ENCODE results near the gene AHCYL2. TPM values are rescaled to one million over a fixed set of nuclear protein-coding genes. Genes with fewer than 3 reads are reported as not detected.
A peak's percentile ranks its signal among the peaks of the same experiment; 100 is the strongest.

The AHCYL2 gene
- 30.1 and 36.6 TPM in 2 replicates for total RNA-seq (2014; rRNA removed; shearing (Covaris generic))
- 32.2 and 39.6 TPM in 2 replicates for polyA plus RNA-seq (2015; cell fraction: cytosol; rRNA removed)
- 32.0 and 41.9 TPM in 2 replicates for polyA plus RNA-seq (2015; cell fraction: nucleus; rRNA removed)

DNA sequence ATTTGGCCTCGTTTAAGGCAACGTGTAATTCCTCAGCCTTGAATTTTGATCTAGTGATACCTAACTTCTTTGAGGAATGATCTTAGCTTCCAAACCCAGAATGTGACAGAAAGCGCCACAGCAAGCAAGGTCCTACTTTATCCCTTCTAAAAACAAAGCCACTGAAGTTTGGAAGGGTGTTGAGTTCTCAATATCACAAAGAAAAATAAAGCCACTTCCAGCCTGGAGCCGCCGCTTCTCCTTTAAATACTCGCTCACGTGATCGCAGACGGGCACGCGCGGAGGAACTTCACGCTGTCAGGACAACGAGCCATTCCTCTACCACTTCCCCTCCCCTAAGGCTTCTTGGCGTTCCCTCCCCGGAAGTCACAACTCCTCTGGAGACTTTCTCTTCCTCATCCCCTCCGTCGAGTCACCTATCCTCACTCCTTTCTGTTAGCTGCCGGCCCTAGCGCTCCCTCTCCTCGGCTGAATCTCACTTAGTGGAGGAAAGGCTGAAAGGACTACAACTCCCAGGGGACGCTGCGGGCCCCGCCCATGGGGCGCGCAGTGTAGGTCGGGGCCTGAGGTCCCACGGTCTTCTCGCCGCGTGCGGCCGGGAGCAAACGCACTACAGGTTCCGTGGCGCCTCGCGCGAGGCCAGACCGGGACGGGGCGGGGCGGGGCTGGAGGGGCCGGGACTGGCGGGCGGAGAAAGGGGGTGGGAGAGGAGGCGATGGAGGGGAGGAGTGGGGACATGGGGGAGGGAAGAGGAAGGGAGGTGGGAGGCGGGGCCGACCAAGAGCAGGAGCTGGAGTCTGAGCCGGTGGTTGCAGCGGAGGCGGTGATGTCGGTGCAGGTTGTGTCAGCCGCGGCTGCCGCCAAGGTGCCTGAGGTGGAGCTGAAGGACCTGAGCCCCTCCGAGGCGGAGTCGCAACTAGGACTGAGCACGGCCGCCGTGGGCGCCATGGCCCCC lies at the start of gene AHCYL2:
TSS of gene AHCYL2 (plus strand) at position 780 of the 955 bp plus-strand sequence.
- DNase-seq (ENCODE audit: low read depth, low spot score) = peak; percentile 99
- in situ Hi-C loops (cut with HindIII; ENCODE audit: low pct_unique_long_range_greater_than_20kb, low sequenced_read_pairs) = no loop called here

DNA sequence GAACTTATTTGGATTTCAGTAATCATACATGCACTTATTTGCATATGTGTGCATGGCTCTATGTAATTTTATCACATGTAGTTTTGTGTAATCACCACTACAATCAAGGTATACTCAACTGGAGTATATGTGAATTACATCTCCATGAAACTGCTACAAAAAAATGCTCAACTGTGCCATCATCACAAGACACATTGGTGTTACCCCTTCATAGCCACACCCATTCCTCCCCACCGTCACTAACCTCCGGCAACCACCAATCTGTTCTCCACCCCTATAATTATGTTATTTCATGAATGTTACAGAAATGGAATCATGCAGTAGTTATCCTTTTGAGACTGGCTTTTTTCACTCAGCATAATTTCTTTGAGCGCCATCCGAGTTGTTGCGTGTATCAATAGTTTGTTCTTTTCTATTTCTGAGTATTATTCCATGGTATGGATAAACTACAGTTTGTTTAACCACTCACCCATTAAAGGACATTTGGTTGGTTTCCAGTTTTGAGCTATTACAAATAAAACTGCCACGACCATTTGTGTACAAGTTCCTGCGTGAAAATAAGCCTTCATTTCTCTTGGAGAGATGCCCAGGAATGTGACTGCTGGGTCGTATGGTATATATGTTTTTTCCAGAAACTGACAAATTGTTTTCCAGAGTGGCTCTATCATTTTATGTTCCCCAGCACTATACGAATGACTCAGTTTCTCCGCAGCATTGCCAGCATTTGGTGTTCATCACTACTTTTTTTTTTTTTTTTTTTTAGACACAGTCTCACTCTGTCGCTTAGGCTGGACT lies 47.7 kb upstream of the AHCYL2 start:
- DNase-seq (ENCODE audit: low read depth, low spot score) = no peak
- in situ Hi-C loops (cut with HindIII; ENCODE audit: low pct_unique_long_range_greater_than_20kb, low sequenced_read_pairs) = no loop called here

DNA sequence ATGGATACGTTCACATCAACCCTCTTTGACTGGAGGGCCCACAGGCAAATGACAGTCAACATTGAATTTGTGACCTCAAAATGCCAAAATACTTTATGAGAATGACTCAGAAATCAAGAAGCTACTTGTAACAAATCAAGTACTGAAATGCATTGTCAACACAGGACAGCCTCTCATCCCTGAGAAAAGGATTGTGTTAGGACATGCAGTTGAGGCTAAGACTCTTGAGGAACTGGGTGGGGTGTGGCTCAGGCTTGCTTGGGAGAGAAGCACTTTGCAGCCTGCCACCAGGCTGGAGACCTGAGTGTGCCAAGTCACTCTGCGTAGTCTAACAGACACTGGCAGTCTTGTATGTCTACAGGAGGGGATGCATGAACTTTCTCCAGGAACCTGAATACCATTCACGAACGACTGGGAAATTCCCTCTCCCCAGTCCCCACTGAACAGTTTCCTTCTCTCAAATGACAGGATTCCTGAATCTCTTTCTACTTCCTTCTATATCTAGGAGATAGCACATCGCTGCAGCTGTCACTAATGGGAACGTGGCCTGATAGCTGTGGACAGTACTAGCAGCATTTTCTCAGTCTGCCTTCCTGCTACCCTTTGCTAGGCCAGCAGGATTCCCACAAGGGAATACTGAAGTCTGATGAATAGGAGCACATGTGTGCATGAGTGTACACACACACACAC lies 39.7 kb upstream of the AHCYL2 start:
- in situ Hi-C loops (cut with HindIII; ENCODE audit: low pct_unique_long_range_greater_than_20kb, low sequenced_read_pairs) = no loop called here
- no peak for DNase-seq (ENCODE audit: low read depth, low spot score)

DNA sequence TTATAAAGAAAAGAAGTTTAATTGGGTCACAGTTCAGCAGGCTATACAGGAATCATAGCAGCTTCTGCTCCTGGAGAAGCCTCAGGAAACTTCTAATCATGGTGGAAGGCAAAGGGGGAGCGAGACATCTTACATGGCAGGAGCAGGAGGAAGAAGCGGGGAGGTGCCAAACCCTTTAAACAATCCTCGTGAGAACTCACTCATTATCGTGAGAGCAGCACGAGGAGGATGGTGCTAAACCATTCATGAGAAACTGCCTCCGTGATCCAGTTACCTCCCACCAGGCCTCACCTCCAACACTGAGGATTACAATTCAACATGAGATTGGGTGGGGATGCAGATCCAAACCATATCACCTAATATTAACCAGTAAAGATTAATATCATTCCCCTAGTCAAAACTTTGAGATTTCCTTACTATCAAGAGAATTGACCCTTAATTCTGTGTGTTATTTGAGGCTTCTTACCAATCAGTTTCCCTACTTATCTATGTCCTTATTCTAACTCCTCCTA lies 38.0 kb upstream of the AHCYL2 start:
- DNase-seq (ENCODE audit: low read depth, low spot score) = no peak
- in situ Hi-C loops (cut with HindIII; ENCODE audit: low pct_unique_long_range_greater_than_20kb, low sequenced_read_pairs) = no loop called here

DNA sequence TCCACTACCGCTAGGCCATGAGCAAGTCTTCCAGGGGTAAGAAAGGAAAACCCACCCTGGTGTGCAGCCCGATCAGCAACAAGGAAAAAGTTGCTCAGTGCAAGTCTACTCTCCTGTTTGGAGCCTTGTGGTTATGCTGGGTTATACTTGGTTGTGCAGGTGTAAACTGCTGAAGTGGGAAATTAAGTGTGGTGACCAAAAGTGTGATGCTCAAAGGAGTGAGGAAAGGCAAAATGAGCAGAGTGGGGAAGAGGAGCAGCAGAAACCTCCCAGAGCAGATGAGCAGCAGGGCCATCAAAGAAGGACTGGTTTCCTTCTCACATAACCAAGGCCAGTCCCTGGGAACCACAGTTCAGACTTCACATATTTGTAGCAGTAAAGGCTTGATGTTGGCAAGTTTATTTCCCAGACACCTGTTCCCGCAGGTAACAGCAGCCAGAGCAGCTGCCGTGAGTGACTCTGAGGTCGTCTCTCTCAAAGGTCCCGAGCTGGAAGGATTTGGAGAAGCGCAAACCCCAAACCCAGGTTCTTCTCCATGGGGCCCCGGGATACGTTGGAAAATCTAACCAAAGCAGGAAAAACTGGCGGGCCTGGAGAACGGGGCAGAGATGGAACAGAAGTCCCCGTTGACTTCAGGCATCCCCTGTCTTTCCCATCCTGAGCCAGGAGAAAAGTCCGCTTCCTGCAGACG lies 37.0 kb upstream of the AHCYL2 start:
- in situ Hi-C loops (cut with HindIII; ENCODE audit: low pct_unique_long_range_greater_than_20kb, low sequenced_read_pairs) = no loop called here
- DNase-seq (ENCODE audit: low read depth, low spot score) = no peak

DNA sequence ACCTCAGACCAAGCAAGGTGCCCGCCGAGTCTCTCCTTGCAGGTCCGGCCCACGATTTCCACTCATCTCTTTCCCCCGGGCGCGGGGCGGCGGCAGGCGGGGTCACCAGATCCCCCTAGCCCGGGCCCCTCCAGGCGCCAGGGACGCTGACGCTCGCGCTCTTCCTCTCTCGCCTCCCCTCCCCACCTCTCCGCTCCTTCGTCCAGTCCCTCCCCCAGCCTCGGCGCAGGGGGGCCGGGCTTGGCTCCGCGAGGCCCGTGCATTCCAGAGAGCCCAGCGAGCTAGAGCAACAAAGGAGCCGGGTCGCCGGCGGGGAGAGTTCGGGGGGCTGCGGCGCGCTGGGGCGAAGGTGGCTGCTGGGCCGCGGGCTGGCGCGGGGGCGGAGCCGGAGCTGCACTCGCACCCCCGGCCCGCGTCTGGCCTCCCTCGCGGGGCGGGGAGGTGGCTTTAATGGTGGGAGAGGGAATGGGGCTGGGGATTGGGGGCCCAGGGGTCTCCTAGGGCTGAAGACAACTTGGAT lies 36.4 kb upstream of the AHCYL2 start, which contains the start of gene SMO:
TSS of gene SMO (plus strand) at position 262 of the 520 bp plus-strand sequence. CDS start 519 bp downstream, outside the sequence.
- in situ Hi-C loops (cut with HindIII; ENCODE audit: low pct_unique_long_range_greater_than_20kb, low sequenced_read_pairs) = no loop called here
- peak; percentile 52 for DNase-seq (ENCODE audit: low read depth, low spot score)

DNA sequence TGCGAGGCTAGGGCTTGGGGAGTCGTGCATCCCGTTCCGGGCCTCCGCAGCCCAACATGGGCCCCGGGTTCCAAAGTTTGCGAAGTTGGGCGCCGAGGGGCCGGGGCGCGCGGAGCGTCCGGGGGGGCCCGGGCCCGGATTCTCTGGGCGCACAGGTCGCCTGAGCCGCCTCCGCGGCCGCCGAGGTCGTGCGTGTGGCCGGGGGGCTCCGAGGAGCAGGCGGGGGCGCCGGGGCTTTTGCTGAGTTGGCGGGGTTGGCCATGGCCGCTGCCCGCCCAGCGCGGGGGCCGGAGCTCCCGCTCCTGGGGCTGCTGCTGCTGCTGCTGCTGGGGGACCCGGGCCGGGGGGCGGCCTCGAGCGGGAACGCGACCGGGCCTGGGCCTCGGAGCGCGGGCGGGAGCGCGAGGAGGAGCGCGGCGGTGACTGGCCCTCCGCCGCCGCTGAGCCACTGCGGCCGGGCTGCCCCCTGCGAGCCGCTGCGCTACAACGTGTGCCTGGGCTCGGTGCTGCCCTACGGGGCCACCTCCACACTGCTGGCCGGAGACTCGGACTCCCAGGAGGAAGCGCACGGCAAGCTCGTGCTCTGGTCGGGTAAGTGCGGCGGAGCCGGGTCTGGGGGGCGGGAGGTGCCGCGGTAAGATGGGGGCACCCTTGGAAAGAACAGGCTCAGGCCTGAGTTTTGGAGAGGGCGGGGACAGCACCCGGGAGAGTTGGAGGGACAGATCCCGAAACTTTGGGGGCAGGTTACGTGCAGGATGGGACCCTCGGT lies 35.8 kb upstream of the AHCYL2 start:
- in situ Hi-C loops (cut with HindIII; ENCODE audit: low pct_unique_long_range_greater_than_20kb, low sequenced_read_pairs) = no loop called here
- DNase-seq (ENCODE audit: low read depth, low spot score) = no peak

DNA sequence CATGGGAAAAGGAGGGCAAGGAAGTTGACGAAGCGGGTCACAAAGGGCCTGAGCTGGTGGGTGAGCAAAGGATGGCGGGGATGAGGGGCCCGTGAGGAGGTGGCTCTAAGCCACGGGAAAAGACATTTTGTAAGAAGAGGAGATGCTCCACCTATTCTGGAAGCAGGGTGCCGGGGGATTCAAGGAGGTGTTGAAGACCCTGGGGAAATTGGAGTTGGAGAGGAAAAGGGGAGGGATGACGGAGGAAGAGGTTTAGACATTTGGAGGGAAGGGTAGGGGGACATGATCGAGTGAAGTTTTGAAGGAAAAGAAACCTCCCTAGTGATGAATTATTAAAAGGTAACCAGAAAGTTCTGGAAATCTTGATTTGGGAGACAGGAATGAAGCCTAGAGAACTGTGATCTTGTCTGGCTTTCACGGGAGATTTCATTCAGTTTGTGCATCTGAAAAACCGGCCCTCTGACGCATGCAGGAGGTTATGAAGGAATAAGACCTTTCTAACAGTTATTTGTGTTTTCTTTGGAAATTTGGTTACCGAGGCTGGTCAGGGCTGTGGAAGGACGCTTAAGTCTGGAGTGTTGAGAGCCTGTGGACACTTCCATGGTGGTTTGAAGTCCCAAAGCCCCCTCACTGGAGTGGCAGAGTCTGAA lies 35.0 kb upstream of the AHCYL2 start:
- no peak for DNase-seq (ENCODE audit: low read depth, low spot score)
- in situ Hi-C loops (cut with HindIII; ENCODE audit: low pct_unique_long_range_greater_than_20kb, low sequenced_read_pairs) = no loop called here

DNA sequence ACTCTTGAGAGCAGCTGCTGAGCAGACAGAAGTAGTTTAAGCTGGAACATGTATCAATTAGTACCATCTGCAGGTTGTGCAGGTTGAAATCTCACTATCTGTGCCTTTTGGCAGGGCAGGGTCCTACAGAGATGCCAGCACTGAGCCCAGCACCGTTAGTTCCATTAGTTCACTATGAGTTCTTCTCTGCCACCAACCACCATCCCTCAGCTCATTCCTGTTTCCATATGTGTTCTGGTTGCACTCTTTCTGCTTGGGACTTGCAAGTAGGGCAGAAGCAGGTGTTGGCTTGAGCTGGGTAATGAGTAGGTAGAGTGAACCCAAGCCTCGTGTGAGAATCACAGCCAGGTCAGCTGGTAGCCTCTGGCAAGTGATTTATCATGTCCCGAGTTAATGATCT lies 33.6 kb upstream of the AHCYL2 start:
- in situ Hi-C loops (cut with HindIII; ENCODE audit: low pct_unique_long_range_greater_than_20kb, low sequenced_read_pairs) = no loop called here
- DNase-seq (ENCODE audit: low read depth, low spot score) = no peak

DNA sequence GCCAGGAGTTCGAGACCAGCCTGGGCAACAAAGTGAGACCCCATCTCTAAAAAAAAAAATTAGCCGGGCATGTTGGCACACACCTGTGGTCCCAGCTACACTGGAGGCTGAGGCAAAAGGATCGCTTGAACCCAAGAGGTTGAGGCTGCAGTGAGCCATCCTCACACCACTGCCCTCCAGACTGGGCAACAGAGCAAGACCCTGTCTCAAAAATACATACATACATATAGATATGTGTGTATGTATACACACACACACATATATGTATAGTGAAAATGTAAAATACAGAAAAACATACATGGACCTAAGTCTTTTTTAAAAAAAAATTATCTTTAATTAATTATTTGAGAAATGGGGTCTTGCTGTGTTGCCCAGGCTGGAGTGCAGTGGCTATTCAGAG lies 30.9 kb upstream of the AHCYL2 start:
- no peak for DNase-seq (ENCODE audit: low read depth, low spot score)
- in situ Hi-C loops (cut with HindIII; ENCODE audit: low pct_unique_long_range_greater_than_20kb, low sequenced_read_pairs) = no loop called here

DNA sequence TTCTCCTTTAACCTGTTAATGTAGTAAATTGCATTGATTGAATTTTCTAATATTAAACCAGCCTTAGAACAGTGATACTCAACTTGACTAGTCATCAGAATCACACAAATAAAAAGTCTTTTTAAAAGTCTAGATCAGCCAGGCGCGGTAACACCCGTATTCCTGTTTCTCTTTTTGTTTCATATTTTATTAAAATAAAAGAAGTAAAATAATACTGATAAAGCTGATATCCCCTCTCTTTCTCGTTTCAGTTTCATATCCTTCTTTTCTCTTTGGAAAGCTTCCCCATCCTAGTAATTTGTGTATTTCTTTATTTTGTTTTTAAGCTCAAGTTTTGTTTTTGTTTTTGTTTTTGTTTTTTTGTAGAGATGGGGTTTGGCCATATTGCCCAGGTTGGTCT lies 27.1 kb upstream of the AHCYL2 start:
- in situ Hi-C loops (cut with HindIII; ENCODE audit: low pct_unique_long_range_greater_than_20kb, low sequenced_read_pairs) = no loop called here
- DNase-seq (ENCODE audit: low read depth, low spot score) = no peak

DNA sequence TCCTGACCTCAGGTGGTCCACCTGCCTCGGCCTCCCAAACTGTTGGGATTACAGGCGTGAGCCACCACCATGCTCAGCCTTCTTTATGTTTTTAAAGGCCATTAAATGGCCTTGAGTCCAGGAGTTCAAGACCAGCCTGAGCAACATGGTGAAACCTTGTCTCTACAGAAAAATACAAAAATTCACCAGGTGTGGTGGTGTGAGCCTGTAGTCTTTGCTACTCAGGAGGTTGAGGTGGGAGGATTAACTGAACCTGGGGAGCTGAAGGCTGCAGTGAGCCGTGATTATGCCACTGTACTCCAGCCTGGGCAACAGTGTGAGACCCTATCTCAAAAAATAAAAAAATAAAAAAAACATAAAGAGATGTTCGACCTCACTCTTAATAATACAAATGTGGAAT lies 25.4 kb upstream of the AHCYL2 start:
- in situ Hi-C loops (cut with HindIII; ENCODE audit: low pct_unique_long_range_greater_than_20kb, low sequenced_read_pairs) = no loop called here
- no peak for DNase-seq (ENCODE audit: low read depth, low spot score)

DNA sequence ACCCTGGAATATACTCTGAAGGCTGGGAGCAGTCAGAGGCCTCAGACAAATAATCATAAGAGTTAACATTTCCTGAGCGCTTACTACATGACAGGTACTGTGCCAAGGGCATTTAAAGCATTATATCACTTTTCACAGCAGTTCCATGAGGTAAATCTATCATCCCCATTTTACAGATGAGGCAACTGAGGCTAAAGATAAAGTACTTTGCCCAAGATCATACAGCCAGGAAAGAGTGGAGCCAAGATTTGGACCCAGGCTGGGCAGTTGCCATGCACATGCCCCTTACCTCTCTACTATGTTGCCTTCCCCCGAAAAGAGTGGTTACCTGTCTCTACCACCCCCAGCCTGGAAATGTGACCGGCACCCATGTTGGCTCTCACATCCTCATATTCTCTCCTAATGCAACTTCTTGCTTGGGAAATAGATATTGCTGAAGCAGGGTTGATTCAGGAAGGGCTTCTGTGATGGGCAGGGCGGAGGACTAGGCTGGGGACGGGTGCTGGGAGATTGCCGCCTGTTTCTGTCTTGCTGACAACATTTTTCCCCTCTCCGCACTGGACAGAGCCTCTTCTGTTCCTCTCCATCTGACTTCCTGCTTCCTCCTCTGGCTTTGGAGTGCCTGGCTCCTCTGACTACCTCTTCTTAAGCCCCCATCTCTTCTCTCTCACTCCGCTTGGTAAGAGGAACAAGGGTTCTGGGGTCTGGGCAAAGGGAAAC lies 22.6 kb upstream of the AHCYL2 start:
- in situ Hi-C loops (cut with HindIII; ENCODE audit: low pct_unique_long_range_greater_than_20kb, low sequenced_read_pairs) = no loop called here
- no peak for DNase-seq (ENCODE audit: low read depth, low spot score)

DNA sequence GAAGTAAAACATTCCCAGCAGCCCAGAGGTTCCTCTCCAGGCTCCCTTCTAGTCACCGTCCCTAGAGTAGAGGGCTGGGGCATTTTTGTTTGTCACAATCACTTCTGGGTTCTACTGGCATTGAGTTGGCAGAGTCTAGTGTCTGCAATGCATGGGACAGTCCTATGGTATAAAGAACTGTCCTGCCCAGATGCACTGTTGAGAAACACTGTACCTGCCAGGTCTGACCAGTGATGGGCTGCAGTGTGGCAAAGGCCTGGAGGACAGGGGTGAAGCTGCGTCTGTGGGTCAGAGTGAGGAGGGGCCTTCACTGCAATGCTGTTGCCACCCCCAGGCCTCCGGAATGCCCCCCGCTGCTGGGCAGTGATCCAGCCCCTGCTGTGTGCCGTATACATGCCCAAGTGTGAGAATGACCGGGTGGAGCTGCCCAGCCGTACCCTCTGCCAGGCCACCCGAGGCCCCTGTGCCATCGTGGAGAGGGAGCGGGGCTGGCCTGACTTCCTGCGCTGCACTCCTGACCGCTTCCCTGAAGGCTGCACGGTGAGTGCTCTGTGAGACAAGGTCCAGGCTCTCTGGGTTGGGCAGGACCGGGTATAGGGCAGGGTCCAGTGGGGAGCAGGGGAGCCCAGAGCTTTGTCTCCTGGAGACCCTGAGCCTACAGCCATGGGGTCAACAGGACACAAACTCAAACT lies 21.6 kb upstream of the AHCYL2 start:
- no peak for DNase-seq (ENCODE audit: low read depth, low spot score)
- in situ Hi-C loops (cut with HindIII; ENCODE audit: low pct_unique_long_range_greater_than_20kb, low sequenced_read_pairs) = no loop called here
